Inflammatory macrophage treated with lipopolysaccharide for 1 hour (primary cell): Measurements from ENCODE around the gene ZNF142.

Source experiments
- DNase-seq, 2 donors: peaks; one replicate each; pipeline ENCODE4 v3.0.0-alpha.2; 2020 to 2022

Gene ZNF142

DNA sequence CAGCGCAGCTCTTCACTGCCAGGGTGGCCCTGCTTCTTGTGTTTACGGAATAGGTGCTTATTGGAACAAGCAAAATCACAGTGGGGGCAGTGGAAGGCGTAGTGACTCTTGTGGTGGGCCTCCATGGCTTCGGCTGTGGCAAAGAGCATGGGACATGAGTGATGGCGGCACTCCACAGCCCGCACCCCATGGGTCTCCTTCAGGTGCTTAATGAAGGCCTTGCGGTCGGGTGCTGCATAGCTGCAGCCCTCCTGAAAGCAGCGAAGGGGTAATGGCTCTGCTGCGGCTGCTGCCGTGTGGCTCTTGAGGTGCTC lies 10.7 kb downstream of the ZNF142 start:
- no peak for DNase-seq

DNA sequence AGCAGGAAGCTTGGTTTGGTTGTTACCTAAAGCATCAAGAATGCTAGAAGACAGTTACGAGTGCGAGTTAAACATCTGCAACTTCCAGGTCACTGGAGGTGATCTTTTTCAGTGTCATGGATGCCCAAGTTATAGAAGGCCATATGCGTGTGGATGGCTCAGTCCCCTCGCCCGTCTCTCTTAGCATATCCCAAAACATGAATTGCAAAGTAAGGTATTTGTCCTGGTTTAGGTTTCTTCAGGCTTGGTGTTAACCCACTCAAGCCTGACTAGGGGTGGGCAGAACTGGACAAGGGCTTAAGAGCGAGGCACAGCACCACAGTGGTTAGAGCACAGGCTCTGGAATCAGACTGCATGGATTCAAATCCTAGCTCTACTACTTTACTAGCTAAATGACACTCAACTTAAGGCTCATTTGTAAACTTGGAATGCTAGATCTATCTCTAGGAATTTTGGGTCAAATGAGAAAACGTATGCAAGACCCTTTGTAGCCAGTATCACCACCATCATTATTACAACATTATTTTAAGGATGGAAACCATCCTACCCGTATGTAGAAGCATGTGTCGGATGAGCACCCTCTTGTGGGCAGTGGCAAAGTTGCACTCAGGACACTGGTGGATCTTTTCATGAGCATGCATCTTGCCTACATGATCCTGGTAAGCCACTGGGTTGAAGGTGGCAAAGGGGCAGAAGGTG lies 11.2 kb downstream of the ZNF142 start:
- DNase-seq, result peak; percentile 31 to 77

DNA sequence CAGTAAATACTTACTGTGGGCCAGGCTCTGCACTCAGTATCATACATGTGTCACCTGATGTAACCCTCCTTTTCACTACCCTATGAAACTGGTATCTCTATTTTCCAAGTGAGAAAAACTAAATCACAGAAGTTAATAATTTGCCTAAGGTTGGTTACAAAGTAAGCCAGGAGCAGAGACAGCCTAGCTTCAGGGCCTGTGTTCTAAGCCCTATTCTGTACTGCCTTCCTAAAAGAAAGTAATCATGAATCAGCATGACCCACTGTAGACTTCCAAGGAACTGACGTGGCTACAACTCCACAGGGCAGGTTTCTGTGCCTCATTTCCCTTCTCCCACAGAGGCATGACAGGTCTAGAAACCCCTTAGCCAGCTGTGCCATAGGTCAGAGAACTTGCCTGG lies 14.3 kb downstream of the ZNF142 start:
- DNase-seq, result no peak

DNA sequence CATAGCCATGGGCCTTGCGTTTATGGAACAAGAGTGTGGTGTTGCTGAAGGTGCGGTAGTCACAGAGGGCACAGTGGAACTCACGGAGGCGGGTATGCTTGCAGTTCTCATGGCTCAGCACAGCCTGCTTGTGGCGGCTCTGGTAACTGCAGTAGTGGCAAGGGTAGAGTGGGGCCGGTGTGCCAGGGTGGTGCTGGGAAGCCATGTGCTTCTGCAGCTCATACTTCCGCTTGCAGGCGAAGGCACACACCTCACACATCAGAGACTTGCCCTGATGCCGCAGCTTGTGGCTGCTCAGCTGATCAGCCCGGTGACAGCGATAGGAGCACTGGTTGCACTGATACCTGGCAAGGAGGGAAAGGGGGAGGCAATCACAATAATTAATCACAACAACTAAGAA lies 14.7 kb downstream of the ZNF142 start:
- no peak for DNase-seq

DNA sequence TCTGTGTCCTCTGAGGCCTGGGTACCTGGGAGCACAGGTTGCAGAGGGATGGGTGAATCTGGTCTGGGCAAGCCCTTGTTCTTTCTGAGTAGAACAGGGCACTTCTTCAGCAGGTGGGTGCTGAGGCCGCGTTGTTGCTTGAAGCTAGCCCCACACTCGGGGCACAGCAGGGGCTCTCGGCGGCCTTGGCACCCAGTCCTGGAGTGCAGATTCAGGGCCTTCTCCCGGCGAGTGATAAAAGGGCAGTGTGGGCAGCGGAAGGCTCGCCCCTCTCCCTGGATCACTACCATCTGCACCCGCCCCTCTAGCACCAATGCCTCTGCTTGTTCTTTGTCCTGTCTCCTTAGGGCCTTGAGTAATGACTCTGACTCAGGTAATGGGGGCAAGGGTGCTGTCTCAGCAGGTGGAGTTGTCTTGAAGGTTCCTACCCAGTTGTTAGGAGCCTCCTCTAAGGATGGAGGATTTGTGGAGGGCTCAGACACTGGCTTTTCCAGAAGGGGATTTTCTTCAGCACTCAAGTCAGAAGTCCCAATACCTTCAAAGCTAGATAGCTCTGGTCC lies 15.6 kb downstream of the ZNF142 start:
- DNase-seq, result no peak

DNA sequence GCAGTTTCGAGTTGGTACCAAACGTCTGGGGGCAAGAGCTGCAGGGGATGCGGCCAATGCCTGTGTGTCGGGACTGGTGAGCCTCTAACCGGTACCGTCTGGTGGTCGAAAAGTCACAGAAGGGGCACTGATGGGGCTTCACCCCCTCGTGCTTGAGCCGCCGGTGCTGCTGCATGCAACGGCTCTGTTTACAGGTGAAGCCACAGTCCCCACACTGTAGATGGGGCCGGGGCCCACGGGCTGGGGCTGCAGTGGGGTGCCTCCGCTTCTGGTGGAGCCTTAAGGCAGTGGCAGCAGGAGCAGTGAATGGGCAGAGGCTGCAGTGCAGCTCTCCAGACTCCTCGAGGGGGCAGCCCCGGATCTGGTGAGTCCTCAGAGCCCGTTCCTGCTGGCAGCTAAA lies 16.6 kb downstream of the ZNF142 start:
- DNase-seq, result no peak

DNA sequence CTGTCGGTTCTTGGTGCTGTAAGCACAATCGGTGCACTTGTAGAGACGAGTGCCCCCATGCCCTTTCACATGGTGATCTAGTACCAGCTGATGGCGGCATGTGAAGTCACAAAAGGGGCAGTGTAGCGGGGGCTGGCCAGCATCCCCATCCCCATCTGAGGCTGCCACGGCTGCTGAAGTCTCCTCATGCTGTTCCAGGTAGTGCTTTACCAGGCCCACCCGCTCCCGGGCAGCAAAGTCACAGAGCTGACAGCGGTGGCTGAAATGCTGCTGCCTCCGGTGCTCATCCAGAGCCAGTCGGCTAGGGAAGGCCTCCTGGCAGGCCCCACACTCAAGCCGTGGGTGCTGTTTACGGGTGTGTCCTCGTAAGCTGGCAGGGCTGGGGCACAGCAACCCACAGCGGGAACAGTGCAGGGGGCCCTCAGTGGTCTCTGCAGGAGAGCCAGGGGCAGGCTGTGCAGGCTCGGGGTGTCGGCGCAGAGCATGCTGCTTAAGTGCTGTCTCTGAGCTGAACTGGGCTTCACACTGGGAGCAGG lies 17.2 kb downstream of the ZNF142 start:
- no peak for DNase-seq

DNA sequence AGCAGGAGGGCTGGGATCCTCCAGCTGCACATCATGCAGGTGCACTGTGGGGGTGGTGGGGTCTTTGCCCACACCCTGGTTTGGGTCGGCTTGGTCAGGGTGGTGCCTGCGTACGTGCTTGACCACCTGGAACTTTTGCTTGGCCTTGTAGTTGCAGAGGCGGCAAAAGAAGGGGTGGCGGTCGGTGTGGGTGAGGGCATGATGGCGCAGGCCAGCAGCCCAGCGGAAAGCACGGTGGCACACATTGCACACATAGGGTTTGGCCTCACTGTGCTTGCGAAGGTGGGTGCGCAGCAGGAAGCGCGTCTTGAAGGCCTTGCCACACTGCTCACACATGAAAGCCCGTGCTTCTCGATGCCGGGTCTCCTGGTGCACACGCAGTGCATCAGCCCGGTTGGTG lies 21.1 kb downstream of the ZNF142 start:
- no peak for DNase-seq

DNA sequence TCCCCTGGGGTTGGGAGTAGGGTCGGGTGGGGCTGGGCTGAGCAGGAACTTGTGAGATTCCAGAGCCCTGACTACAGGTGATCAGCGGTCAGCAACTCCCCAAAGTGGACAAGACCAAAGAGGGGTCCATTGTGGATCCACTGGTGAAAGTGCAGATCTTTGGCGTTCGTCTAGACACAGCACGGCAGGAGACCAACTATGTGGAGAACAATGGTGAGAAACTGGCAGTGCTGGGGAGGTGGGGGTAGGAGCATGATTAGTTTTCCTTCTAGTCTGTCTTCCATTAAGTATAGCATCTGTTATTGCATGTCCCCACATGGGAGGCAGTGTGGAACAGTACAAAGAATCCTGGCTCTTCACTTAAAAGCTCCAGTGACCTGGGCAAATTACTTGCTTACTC lies 23.7 kb downstream of the ZNF142 start:
- DNase-seq, result no peak

DNA sequence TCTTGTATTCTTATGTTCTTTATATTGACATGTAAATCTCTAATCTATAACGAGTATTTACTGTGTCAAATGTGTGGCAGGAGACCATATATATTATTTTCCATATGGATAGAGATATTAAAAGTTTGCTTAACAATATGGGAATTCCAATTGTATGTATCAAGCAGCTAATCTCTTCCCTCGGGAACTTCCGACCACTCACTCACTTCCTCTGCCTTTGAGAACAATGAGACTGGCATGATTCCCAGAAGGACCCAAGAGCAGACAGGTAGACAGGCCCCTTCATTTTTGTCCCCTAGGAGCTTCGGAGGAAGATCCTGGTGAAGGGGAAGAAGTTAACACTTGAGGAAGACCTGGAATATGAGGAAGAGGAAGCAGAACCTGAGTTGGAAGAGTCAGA lies 27.6 kb downstream of the ZNF142 start:
- no peak for DNase-seq

DNA sequence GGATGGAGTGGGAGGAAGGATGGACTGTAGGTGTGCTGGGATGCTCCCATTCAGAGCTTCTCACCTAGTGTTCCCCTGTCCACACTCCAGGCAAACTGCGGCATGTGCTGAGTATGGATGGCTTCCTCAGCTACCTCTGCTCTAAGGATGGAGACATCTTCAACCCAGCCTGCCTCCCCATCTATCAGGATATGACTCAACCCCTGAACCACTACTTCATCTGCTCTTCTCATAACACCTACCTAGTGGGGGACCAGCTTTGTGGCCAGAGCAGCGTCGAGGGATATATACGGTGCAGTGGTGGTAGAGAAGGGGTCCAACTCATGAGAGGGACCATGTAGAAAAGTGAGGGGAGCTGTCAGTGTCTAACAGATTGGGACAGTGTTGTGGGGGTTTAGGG lies 31.5 kb downstream of the ZNF142 start:
- DNase-seq, result no peak

DNA sequence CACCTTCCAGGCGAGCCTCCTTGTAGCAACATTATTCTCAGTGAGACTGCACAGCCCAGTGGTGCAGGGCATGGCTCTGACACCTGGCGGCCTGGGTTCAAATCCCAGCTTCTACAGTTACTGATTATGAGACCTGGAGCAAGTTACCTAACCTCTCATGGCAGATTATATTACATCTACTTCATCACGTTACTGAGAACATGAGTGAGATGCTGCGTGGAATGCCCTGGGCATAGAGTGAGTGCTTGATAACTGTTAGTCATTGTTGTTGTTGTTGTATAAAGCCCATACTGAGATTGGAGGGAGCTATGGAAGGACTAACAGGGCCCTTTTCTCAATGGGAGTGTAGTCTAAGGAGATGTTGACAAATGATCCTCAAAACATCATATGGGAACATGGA lies 33.1 kb downstream of the ZNF142 start:
- DNase-seq, result no peak

DNA sequence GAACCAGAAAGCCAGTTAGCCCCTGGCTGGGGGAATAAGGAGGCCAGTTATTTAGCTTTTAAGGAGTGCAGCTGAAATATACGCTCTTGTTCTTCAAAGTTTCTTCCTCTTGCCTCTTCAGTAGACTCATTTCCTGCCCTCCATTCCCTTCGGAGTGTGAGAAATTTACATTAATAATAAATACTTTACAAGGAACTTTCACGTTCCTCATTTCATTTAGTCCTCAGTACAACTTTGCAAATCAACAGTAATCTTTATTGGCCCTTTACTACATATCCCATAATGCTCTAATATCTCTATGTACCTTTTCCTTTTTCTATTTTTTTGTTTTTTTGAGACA lies 36.1 kb downstream of the ZNF142 start:
- DNase-seq, result peak in 1 of 2 donors; percentile 24

DNA sequence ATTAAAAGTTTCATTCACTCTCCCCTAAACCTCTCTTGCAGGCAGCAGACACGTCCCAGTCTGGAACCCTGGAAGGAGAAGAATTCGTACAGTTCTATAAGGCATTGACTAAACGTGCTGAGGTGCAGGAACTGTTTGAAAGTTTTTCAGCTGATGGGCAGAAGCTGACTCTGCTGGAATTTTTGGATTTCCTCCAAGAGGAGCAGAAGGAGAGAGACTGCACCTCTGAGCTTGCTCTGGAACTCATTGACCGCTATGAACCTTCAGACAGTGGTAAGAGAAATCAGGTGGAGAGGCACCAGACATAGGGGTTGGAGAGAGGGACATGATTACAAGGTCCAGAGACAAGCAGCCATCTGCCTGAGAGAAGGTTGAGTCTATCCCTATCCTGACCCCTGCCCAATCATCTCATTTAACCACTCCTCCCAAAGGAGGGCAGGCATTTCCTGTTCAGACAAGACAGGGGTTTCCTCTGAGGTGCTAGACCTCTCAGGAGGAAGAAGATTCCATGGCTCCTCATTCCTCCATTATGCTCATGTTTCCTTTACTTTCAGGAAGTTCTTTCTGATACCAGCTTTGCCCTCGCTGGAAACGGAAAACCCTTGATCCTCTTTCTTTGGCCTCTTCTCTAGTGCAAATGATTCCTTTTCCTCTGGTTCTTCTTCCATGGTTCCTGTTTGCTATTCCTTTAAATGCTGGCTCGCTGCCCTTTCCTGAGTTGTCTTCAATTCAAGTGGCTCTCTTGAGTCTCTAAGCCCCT lies 36.6 kb downstream of the ZNF142 start:
- DNase-seq, result peak; percentile 8 to 19

DNA sequence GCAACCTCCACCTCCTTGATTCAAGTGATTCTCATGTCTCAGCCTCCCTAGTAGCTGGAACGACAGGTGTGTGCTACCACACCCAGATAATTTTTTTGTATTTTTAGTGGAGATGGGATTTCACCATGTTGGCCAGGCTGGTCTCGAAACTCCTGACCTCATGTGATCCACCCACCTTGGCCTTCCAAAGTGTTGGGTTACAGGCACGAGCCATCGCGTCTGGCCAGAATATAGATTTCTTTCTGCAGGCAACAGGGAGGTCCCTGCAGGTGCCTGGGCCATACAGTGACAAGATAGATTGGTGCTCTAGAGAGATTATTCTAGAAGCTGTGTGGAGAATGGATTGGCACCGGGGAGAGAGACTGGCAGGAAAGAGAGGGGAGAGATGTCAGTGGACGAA lies 38.4 kb downstream of the ZNF142 start:
- no peak for DNase-seq

DNA sequence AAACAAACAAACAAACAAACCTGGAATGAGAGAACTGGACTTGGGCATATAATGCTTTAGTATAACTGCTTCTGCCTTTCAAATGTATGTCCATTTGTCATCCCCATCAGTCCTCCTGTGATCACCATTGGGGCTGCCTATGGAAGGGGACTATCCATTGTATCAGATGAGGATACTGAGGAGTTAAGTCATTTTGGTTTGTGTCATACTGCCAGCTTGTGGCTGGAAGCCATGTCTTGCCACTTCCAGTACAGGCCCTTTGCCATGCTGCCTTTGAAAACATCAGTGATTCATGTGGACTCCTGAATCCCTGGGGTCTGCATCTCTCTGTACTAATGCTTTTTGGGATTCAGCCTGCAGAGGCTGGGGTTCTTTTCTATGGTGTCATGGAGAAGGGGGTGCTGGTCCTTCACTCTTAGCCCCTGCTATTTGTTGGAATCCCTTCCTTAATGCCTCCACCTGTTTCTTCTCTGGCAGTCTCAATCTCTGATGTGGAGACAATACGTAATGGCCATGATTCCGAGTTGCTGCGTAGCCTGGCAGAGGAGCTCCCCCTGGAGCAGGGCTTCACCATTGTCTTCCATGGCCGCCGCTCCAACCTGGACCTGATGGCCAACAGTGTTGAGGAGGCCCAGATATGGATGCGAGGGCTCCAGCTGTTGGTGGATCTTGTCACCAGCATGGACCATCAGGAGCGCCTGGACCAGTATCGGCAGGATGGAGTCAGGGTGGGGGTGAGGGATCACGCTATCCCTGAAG lies 41.1 kb downstream of the ZNF142 start:
- no peak for DNase-seq

DNA sequence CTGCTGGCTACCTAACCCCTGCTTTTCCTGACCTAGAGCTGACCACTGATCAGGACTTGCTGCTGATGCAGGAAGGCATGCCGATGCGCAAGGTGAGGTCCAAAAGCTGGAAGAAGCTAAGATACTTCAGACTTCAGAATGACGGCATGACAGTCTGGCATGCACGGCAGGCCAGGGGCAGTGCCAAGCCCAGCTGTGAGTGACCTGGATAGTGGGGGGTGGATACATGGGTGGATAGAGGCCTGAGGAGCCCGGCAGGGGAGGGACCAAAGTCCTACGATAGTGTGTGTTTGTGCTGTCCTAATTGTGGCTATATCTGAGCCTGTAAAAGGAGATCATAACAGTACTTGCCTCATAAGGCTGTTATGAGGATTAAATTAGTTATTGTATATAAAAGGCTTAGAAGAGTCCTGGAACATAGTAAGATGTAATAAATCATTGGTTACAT lies 43.5 kb downstream of the ZNF142 start:
- DNase-seq, result no peak

DNA sequence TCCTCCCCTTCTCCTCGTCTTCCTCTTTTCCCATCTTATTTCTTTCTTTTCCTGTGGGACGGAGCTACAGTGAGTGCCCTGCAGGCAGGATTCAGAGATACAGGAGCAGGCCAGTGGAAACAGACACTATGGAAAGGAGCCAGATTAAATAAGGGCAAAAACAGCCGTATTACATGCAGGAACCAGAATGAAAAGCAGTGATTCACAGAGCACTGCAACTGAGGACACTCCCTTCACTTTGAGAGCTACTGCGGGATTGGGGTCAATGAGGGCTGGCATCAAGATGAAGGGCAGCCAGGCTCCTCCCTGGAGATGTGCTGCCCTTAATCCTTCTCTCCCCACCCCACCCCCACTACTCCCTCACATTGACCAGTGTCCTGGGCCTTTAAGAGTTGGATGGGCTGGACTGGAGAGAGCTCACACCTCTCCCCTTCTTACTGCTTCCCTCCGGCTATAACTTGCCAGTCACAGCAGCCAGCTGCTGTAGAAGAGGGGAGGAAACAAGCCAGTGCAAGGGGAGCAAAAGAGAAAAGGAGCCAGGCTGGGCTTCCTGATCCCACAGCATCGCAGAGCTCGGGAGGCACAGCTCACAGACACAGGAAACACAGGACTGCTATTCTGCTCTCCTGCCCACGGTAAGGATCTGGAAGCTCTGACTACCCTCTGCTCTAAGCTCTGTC lies 51.8 kb downstream of the ZNF142 start, which contains the start of gene PLCD4:
Gene PLCD4, plus strand, starts transcription at position 464 of the 680 bp plus-strand sequence. CDS start 7,841 bp downstream, outside the sequence.
- no peak for DNase-seq

DNA sequence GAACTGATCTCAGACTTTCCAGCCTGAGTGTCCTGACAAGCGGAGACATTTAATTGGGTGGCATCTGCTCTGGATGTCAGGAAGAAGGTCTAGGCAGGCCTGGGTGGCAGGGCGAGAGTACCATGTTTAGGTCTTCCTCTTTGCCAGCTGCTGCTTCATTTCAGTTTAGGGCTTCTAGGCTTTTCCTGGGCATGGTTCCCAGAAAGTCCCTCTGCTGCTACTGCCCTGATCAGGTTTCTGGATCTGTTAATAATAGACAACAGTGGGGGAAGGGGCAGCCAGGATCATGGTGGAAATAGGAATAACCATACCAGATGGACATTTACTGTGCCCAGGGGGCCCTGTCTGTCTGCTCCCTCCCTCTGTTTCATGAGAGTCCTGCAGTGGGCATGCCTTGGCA lies 54.0 kb downstream of the ZNF142 start:
- DNase-seq, result no peak
